NCI-H226 (cell line): ENCODE results near the gene GRM3.

Experiments used
- DNase-seq: peaks from one replicate; pipeline ENCODE4 v3.0.0-alpha.2; 2015

The GRM3 gene

DNA sequence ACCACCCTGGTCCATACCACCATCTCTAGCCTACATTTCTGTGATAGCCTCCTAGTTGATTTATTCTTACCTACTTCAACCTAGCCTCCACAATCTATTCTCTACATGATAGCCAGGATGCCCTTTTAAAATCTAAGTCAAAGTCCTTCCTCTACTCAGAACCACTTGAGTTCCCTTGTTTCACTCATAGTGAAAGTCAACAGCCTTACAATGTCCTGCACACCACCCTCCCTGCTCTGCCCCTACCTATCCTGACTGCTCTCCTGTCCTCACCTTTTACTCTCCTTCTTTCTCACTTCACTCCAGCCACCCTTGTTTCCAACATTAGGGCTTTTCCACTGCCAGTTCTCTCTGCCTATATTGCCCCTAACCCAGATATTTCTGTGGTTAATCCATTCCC, 146.7 kb downstream of the GRM3 start:
- no peak for DNase-seq

DNA sequence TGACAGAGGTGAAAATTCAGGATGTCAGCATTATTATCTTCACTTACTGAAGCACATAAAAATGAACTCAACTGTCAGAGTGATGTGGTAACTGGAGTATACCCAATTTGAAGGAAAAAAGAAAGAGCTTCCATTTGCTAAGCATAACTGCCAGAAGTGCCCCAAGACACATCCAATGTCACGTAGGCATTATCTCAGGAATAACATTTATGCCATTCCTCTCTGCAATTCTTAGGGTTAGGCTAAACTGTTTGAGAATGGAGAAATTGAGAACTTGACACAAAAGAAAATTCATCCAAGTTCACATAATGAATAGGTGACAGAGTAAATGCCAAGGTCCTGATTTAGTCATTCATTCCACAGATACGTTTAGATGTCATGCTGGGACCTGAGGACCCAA, 148.6 kb downstream of the GRM3 start:
- no peak for DNase-seq

DNA sequence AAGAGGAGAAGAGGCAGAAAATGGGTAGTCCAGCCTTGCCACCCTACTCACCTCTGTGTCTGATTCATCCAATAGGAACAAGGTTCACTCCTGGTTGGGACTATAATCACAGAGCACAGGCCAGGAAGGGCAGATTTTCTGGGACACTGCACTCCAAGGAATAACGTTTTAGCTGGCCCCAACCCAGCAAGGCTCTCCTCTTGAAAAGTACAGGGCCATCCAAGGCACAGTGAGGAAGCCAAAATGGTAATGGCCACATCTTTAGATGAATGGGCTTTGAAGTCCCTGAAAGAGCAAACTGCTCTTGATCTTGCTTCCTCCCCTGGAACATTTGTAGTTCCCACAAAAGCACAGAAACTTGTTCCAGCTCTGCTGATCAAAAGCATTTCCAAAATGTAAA, 149.4 kb downstream of the GRM3 start:
- DNase-seq, result no peak

DNA sequence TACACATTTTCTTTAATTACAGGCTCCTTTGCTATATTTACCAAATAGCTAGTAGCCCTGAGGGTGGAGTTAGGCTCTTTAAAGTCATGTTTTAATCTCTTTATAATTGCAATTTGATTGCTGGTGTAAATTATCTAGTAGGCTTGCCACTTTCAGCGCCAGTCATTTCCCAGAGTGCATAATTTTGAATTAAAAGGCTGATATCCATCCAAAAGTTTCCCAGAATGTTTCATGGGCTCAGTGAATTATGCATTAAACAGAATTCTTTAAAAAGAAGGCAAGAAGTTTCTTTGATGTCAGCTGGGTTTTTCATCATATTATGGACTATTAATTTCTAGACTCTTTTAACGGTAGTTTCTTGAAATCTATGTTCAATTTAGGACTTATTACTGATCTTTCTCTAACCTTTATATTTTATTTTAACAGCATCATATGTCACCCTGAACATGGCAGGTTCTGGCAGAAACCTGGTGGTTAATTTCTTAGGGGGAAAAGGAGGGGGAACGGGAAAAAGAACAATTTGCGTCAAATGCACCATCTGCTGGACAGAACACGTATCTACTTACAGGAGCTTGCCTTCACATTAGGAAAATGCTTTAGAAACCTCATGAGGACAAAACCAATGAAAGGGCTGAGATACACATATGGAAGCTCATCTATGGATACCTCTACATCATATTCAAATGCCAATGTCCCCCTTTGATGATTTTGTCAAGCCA, 171.1 kb downstream of the GRM3 start:
- no peak for DNase-seq

DNA sequence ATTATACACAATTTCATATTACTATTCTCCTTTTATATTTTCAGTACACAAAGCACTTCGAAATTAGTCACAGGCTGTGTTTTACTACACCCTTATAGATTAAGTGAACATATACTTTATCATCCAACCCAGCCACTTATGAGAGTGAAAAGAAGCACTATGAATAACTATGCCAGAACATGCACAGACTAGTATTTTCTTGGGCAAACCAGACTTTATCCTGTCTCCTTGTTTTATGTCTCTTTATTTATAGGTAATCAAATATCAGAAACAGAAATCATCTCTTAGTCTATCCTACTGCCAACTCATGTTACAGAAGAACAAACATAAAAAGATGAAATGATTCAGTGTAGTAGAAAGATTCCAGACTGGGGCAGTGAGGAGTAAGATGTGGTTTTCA, 171.8 kb downstream of the GRM3 start:
- DNase-seq, result no peak

DNA sequence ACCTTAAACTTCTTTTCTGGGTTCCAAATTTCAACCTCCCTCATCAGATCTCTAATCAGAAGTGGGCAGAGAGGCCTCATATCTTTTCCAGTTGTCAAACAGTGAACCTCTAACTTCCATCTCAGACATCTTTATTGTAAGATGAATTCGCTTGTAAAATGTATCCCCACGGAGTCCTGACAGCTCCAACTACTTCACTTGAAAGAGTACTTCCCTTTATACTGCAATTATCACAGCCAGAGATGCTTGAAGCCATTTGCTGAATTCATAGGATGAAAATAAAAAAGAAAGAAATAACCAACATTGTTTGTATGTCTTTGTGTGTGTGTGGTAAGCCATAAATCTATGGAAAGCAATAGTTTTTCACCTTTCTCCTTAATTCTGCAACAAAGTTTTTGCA, 175.2 kb downstream of the GRM3 start:
- no peak for DNase-seq

DNA sequence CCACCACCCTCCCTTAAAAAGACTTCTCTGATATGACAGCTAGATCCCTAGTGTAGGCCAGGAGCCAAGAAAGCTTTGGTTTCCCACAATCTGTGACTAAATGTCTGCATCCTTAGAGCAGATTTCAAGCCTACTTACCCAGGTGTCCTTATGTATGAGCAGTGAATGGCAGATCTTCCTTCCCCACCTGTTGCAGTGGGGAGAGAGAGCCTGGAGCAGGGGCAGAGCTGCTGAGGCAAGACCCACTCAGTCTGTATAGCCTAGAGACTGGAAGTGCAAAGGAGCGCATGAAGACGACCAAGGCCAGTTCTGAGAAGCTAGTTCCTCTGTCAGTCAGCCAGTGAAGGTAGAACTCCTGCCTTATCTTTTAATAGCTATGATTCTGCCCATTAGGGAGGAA, 180.1 kb downstream of the GRM3 start:
- no peak for DNase-seq

DNA sequence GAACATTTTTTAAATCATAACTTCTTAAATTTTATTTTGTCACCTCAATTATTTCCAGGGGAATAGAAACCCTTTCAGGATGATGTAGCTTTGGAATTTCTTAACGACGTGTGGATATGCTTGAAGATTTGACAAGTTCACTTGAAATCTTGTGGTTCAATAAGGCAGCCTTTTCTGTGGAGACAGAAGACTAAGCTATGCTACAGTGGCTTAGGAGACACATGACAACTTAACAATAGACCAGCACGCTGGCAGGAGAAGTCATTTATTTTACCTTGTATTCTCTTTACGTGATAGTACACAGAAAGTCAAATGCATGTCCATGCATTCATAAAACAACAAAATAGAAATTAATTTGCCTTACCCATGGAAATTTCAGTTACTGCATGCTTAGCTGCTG, 181.6 kb downstream of the GRM3 start:
- no peak for DNase-seq

DNA sequence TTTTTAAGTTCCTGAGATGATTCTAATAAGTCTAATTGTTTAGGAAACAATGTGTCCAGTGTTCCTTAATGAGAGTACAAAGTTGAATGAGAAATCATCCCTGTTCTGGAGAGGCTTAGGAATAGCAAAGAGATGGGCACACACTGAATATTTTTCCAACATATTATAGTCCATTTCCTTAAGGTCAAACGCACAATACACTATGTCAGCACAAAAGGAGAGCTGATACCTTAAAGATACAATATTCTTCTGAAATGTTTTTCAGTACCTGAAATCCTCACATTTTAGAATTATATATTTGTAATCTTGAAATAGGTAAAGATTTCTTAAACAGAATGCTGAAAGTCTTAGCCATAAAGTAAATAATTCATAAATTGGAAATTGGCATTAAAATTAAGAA, 183.2 kb downstream of the GRM3 start:
- DNase-seq, result no peak

DNA sequence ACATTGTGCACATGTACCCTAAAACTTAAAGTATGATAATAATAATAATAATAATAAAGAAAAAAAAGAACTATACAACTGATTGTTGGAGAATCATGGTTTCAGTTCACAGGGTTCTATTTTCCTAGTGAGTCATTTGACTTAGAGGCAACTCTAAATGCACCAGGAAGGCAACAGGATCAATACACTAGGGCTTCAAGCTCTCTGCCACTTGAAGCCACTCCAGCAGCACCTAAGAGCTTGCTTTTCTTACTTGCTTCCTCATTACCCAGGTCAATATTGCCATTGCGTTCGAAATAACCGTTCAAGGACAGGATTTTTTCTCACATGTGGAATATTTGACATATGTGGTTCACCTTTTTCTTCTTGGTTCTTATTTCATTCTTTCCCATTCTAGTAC, 189.7 kb downstream of the GRM3 start:
- DNase-seq, result no peak

DNA sequence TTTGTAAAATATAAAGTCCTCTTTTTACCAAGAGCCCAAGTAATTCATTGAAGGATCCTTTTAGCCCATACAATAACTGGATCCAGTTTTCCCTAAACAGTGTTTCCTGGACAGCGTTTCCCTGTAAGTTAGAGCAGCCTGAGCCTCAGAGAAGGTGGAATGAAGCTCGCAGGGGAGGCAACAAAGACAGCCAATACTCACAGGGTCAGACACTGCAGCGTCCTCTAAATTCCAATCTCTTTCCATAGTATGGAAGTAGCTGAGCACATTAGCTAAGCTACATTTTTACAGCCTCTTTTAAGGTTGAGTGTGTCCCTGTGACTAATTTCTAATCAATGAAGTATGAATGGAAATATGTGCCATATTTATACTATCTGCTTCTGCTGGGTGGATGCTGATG, 193.5 kb downstream of the GRM3 start:
- no peak for DNase-seq

DNA sequence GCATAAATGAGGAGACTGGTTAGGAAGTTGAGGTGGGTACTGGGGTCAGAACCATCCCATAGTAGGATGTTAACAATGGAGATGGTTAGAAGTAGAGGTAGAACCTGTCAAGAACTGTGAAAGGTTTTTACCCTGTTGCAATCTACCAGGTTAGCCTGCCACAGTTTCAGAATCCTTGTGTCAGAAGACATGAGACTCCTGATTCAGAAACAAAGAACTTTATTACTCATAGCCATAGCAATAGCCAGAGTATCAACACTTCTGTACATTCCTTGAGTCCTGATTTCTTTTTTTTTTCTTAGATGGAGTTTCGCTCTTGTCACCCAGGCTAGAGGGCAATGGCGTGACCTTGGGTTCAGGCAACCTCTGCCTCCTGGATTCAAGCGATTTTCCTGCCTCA, 200.9 kb downstream of the GRM3 start:
- DNase-seq, result no peak

DNA sequence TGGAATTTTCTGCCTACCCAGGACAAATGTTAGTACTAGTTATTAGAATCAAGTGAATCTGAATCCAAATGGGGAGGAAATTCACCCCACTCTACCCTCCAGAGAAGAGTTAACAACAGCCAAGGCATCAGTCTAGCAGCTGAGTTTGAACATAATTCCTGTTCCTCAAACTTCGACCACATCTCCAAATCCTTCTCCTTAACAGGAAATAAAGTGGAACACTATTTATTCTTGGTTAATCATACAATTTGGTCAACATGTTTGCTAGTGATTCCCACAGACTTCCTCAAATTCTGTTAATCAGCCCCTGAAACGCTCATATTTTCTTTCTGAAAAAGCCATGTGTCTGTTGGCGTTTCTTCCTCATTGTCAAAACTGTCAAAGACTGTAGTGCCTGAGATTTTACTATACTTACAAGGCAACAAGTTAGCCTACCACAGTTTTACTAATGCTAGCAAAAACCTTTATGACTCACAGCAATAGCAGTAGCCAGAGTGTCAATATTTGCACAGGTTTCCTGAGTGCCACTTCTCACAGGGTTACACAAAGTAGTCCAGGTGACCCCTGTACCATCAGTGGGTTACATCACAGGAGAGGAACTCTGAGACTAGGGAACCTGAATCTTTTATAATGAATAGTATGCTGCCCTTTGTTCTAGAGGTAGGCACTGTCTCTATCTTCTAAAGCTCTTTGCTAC, 202.9 kb downstream of the GRM3 start:
- no peak for DNase-seq

DNA sequence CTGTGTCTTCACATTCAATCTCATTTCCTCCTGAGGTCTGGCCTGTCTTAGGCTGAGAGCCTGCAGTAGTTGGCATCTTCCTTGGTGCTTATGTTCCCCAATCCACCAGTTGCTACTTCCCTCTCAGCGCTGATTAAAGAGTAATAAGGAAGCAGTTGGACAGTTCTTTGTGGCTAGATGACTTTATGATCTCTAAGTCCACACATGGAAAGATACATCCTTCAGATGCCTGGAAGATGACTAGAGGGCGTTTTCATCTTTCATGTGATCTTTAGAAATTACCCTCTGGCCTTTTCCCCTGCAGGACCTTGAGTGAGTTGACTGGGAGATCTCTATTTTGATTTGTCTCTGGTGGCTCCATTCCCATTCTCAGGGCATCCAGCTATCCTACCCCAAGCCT, 204.5 kb downstream of the GRM3 start:
- DNase-seq, result no peak

DNA sequence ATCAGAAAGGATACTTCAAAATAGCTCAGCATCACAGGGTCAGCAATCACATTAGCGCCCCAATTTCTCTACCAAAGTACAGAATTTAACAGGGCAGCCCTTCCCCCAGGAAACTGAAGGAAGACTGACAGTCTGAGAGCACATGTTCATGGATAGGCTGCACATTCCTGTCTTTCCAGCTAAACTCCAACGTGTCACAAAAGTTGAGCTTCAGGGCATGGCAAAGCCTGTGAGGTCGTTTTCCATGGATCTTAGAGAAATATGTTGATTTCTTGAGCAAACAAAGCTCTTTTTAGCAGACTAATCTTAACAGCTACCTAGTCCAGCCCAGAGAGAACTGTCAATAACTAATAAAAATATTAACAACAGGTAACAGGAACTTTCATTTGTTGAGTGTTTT, 207.9 kb downstream of the GRM3 start:
- DNase-seq, result no peak

DNA sequence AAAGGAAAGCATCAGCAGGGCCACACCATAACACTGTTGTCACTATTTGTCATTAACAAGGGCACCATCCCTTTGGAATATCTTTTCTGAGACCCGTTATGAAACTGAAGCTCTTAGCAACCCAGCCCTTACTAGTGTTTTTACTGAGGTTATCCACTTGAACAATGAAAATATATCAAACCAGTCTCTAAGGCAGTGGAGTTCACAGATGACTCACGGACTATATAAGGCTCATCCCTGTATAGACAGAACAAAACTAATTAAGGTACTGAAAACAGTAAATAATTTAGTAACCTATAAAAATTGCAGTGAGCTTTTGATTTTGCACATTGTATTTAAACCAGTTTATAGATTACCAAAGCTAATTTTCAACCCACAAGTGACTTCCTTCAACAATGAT, 219.7 kb downstream of the GRM3 start:
- no peak for DNase-seq

DNA sequence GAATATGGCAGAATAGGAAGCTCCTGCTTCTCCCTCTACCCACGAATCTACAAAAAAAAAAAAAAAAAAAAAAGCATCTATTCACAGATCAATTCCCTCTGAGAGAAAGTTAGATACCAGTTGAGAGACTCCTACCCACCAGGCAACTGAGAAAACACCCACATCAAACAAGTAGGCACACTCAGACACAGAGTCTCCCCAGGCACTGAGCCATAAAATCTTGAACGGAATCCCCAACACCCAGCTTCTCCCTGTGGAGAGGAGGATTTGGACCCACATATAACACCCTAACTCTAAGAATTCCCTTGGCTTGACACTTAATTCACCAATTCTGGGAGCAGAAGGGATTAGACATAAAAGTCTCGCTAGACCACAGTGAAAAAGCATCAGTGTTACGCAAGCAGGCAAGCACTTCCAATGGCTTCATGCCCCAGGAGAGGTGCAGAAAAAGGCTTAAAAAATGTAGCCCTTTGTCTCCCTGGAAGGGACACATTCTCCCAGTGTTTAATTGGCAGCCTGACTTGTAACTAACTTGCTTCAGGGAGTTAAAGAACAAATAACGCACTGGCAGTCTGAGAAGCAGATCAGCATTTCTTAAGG, 223.6 kb downstream of the GRM3 start:
- no peak for DNase-seq

DNA sequence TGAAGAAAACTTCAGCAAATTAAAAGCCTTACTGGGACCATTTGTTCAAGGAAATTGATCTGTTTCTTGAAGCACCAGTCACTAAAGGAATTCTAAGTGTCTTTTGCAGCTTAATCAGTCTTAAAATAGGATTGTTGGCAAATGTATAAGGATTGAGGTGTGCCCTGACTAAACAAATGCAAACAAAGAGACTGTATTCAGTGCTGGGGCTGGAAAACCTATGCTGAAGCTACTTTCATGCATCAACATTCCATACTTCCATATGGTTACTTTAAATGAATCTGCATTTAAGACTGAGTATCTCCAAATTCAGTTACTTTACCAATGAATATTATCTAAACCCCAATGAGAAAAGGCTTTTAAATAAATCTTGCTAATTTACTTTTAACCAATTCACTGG, 232.4 kb downstream of the GRM3 start:
- no peak for DNase-seq

DNA sequence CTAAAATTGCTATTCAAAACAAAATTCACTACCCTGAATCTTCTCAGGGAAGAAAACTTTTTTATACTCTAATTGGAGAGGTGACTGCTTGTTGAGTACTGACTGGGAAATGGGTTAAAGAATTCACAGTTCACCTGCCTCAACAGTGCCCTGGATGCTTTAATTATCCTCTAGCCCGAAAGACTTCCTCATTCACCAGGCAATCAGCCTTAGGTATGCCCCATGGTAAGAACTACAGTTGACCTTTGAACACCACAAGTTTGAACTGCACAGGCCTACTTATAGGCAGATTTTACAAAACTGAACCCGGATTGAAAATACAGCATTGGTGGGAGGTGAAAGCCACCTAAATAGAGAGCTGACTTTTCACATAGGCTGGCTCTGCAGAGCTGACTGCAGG, 240.4 kb downstream of the GRM3 start:
- DNase-seq, result no peak

DNA sequence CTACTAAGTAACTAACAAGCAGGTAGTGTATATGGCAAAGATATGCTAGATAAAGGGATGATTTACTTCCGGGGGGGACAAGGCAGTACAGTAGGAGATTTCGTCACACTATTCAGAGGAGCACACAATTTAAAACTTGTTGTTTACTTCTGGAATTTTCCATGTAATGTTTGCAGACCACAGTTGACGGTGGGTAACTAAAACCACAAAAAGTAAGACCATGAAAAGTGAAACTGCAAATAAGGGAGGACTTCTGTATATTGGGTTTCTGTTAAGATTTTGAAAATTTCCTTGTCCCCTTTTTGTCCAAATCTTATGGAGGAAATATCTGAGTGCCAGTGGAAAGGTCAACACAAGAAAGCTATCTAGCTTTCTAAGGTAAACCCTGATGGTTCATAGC, 245.8 kb downstream of the GRM3 start:
- DNase-seq, result no peak

DNA sequence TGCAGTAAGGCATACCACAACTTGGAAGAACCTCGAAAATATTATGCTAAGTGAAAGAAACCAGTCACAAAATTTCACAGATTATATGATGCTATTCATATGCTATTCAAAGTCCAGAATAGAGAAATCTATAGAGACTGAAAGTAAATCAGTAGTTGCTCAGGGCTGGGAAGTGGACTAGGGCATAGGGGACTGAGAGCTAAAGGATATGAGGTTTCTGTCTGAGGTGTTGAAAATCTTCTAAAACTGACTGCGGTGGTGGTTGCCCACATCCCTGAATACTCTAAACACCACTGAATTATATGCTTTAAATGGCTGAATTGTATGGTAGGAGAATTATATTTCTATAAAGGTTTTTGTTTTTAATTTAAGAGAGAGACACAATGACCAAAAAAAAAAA, 254.5 kb downstream of the GRM3 start:
- DNase-seq, result no peak

DNA sequence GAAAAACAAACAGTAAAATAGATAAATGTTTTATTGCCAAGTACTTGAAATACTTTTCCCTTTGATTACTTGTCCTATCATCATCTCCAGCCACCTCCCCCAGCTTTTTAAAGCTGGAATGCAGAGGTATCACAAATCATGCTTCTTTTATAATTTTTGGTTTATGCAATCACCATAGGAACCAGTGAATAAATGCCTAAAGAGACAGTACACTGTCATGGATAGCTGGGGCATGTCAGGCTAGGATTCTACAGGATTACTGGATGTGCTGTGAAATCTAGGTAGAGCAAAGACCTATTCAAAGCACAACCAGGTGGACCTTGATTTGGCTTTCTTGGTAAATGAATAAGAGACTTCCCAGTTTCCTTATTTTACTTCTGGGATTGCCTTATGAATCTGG, 257.2 kb downstream of the GRM3 start:
- DNase-seq, result no peak

DNA sequence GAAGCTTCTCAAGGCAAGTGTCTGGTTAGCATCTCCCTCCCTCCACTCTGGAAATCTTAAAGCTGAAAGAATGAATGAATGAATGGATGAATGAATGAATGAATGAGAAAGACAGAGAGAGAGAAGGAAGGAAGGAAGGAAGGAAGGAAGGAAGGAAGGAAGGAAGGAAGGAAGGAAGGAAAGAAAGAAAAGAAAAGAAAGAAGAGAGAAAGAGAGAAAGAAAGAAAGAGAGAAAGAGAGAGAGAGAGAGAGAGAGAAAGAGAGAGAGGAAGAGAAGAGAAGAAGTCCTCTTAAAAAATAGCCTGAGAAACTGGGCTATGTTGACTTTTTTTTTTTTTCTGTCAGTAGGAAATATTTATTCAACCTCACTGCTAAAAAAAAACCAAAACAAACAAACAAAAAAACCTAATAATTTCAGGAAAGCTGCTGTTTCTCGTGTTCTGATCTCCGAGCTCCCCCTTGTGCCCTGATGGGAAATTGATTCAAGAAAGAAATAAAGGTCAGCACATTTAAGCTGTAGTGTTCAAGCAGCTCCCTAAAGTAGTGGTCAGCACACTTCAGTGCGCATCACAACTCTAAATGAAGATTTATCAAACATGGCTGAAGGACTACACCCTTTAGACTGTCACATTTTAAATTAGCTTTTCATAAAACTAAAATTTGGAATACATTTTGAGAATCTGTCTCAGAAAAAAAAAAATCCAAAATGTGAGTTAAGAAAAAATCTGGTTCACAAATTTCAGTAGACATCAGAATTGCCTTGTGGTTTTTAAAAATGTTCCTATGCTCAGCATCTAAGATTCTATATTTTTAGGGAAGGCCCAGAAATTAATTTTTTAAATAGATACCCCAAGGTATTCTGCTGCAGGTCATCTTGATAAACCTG, 261.5 kb downstream of the GRM3 start:
- no peak for DNase-seq

DNA sequence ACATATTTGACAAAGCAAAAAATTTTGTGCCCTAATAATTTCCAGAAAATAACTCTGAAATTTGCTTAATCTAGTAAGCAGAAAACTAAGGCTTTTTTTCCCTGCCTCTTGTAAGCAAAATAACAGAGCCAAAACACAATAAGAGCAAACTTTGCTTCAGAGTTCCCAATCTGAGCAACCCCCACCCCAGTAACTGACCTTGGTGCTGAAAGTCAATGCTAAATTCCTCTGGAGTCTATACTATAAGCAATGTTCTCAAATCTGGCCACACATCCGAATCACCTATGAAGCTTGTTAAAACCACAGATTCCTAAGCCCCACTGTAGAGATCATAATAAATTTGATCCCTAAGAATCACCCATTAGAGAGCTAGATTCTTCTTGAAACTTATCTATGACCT, 265.2 kb downstream of the GRM3 start:
- DNase-seq, result no peak
